Mesenchymal stem cell (in vitro differentiated cells and primary cell): Measurements from ENCODE around the gene UQCRH.
"Not testable (repeated sequence)": the region's sequence is repeated elsewhere in the genome, so short reads cannot be mapped to it uniquely, and the experiment has no call there.

Experiments
- DNase-seq: peaks from one replicate; pipeline ENCODE4 v3.0.0-alpha.2; 2013
- H2AFZ ChIP-seq: one replicate; pipeline ENCODE4 v1.6.1; 2013; ENCODE audit warnings: low read depth, mild to moderate bottlenecking, control low read depth, inconsistent platforms, low read length, moderate library complexity
- H2AK5ac ChIP-seq: 2 replicates; pipeline ENCODE4 v1.6.1; 2013; ENCODE audit warnings: low read length, moderate library complexity, mild to moderate bottlenecking, inconsistent platforms; ENCODE audit not compliant: severe bottlenecking
- H2BK120ac ChIP-seq: one replicate; pipeline ENCODE4 v1.6.1; 2013; ENCODE audit warnings: low read depth, mild to moderate bottlenecking, inconsistent platforms, low read length, moderate library complexity
- H2BK12ac ChIP-seq, 2 experiments: one replicate each; pipeline ENCODE4 v1.6.1; 2013; ENCODE audit warnings: inconsistent platforms in 2 of 2, low read length in 2 of 2, mild to moderate bottlenecking in 2 of 2, moderate library complexity in 2 of 2, control low read depth in 1 of 2
- H2BK15ac ChIP-seq: one replicate; pipeline ENCODE4 v1.6.1; 2013; ENCODE audit warnings: mild to moderate bottlenecking, low read depth, inconsistent platforms; ENCODE audit not compliant: poor library complexity, severe bottlenecking
- H2BK5ac ChIP-seq: 2 replicates; pipeline ENCODE4 v1.6.1; 2013; ENCODE audit warnings: low read depth, mild to moderate bottlenecking, low read length, control low read depth, inconsistent platforms; ENCODE audit not compliant: poor library complexity, severe bottlenecking
- H3K14ac ChIP-seq, 2 experiments: one replicate each; pipeline ENCODE4 v1.6.1; 2013; ENCODE audit warnings: inconsistent platforms in 2 of 2, low read length in 2 of 2, control low read depth in 1 of 2, mild to moderate bottlenecking in 1 of 2, moderate library complexity in 1 of 2
- H3K18ac ChIP-seq, 2 experiments: one replicate each; pipeline ENCODE4 v1.6.1; 2013; ENCODE audit warnings: inconsistent platforms in 2 of 2, low read length in 2 of 2, control low read depth in 1 of 2, low read depth in 1 of 2, mild to moderate bottlenecking in 1 of 2
- H3K23ac ChIP-seq, 2 experiments: one replicate each; pipeline ENCODE4 v1.6.1; 2013; ENCODE audit warnings: inconsistent platforms in 2 of 2, low read length in 2 of 2, mild to moderate bottlenecking in 2 of 2, moderate library complexity in 2 of 2, control low read depth in 1 of 2
- H3K27ac ChIP-seq: 2 replicates; pipeline ENCODE4 v1.5.1; 2013; ENCODE audit warnings: mild to moderate bottlenecking, moderate library complexity, low read length, control low read depth, inconsistent platforms; ENCODE audit not compliant: poor library complexity, severe bottlenecking
- H3K27me3 ChIP-seq, 2 experiments: 2 replicates each; pipeline versions ENCODE4 v1.6.1 to v1.7.0; 2013; ENCODE audit warnings: low read length in 2 of 2, mild to moderate bottlenecking in 2 of 2, moderate library complexity in 2 of 2, control low read depth in 1 of 2, inconsistent platforms in 1 of 2; ENCODE audit not compliant: control insufficient read depth in 1 of 2, insufficient read depth in 1 of 2
- H3K36me3 ChIP-seq, 2 experiments: 2 replicates each; pipeline versions ENCODE4 v1.6.1 to v1.7.0; 2013; ENCODE audit warnings: low read length in 2 of 2, control low read depth in 1 of 2, inconsistent platforms in 1 of 2, low read depth in 1 of 2, mild to moderate bottlenecking in 1 of 2; ENCODE audit not compliant: insufficient read depth in 2 of 2, control insufficient read depth in 1 of 2
- H3K4ac ChIP-seq, 2 experiments: one replicate each; pipeline ENCODE4 v1.6.1; 2013; ENCODE audit warnings: inconsistent platforms in 2 of 2, low read length in 2 of 2, mild to moderate bottlenecking in 2 of 2, moderate library complexity in 2 of 2, control low read depth in 1 of 2, low read depth in 1 of 2
- H3K4me1 ChIP-seq: 2 replicates; pipeline ENCODE4 v1.6.1; 2013; ENCODE audit warnings: low read depth, low read length, control low read depth; ENCODE audit not compliant: control insufficient read depth, insufficient read depth
- H3K4me2 ChIP-seq: 2 replicates; pipeline ENCODE4 v1.6.1; 2013; ENCODE audit warnings: low read length, mild to moderate bottlenecking, inconsistent platforms; ENCODE audit not compliant: poor library complexity, severe bottlenecking
- H3K4me3 ChIP-seq, 2 experiments: 2 replicates each; pipeline versions ENCODE4 v1.5.1 to v1.7.0; 2013; ENCODE audit warnings: low read length in 2 of 2, mild to moderate bottlenecking in 2 of 2, control low read depth in 1 of 2, low read depth in 1 of 2; ENCODE audit not compliant: insufficient read depth in 1 of 2
- H3K79me1 ChIP-seq: replicated peaks from 2 replicates; pipeline ENCODE4 v1.6.1; 2013; ENCODE audit warnings: mild to moderate bottlenecking, control low read depth, low read length, inconsistent platforms; ENCODE audit not compliant: poor library complexity, severe bottlenecking
- H3K9ac ChIP-seq: 2 replicates; pipeline ENCODE4 v1.7.0; 2013; ENCODE audit warnings: mild to moderate bottlenecking, low read length, moderate library complexity
- H3K9me3 ChIP-seq: 2 replicates; pipeline ENCODE4 v1.7.0; 2013; ENCODE audit warnings: mild to moderate bottlenecking, low read length; ENCODE audit not compliant: control insufficient read depth
- H4K8ac ChIP-seq: one replicate; pipeline ENCODE4 v1.6.1; 2013; ENCODE audit warnings: inconsistent platforms, mild to moderate bottlenecking, low read length, moderate library complexity
- H4K91ac ChIP-seq: one replicate; pipeline ENCODE4 v1.6.1; 2013; ENCODE audit warnings: mild to moderate bottlenecking, low read length, inconsistent platforms
- WGBS: methylation state at CpG from one replicate; pipeline ENCODE4 v1.1.7; 2013; ENCODE audit warnings: mixed read lengths; 5-methylcytosine and 5-hydroxymethylcytosine counted together

The UQCRH gene

GRCh38 chr1:46345281-46345680 is 41.8 kb downstream of the UQCRH start:
- Histone ChIP-seq H2BK15ac (no peak overlapping the region), H3K9me3 (no peaks in the 10 kb centered on the region), H2AFZ (no peak overlapping the region), H2AK5ac (no peak overlapping the region), H3K36me3 (peaks cover 50 to 59% of the 10 kb centered on the region in 2 experiments), H3K4me1 (peaks cover 15% of the 10 kb centered on the region), H3K4me3 (no peak overlapping the region), H3K18ac (no peak overlapping the region), H3K9ac (no peak overlapping the region), H2BK5ac (no peak overlapping the region), H3K27me3 (no peaks in the 10 kb centered on the region), H4K8ac (no peak overlapping the region), H3K14ac (no peak overlapping the region), H3K27ac (no peak overlapping the region), H3K23ac (no peak overlapping the region), H3K4ac (no peak overlapping the region), H2BK120ac (no peak overlapping the region), H2BK12ac (no peak overlapping the region), H3K4me2 (no peak overlapping the region), H4K91ac (no peak overlapping the region), H3K79me1 (peaks cover 41% of the 10 kb centered on the region)
- DNase-seq = no peak

GRCh38 chr1:46352363-46352762 is 48.9 kb downstream of the UQCRH start:
- no peaks in the 10 kb centered on the region for H3K9me3 ChIP-seq
- no peak overlapping the region for H2BK5ac ChIP-seq
- no peak overlapping the region for H2BK15ac ChIP-seq
- no peak overlapping the region for H3K23ac ChIP-seq
- H3K27ac ChIP-seq = no peak overlapping the region
- H3K4me2 ChIP-seq = no peak overlapping the region
- no peak overlapping the region for H4K91ac ChIP-seq
- H3K27me3 ChIP-seq = no peaks in the 10 kb centered on the region
- H2AFZ ChIP-seq = no peak overlapping the region
- H3K4me1 ChIP-seq = no peaks in the 10 kb centered on the region
- no peak overlapping the region for H3K4me3 ChIP-seq
- H3K4ac ChIP-seq = no peak overlapping the region
- H3K9ac ChIP-seq = no peak overlapping the region
- H2BK12ac ChIP-seq = no peak overlapping the region
- H2BK120ac ChIP-seq = no peak overlapping the region
- no peak for DNase-seq
- H4K8ac ChIP-seq = no peak overlapping the region
- WGBS = 98% methylated on average over 1 of the region's 2 CpGs
- peaks cover 40 to 67% of the 10 kb centered on the region in 2 experiments for H3K36me3 ChIP-seq
- no peak overlapping the region for H3K14ac ChIP-seq
- H3K79me1 ChIP-seq = peaks cover 18% of the 10 kb centered on the region
- no peak overlapping the region for H2AK5ac ChIP-seq
- H3K18ac ChIP-seq = no peak overlapping the region

DNA sequence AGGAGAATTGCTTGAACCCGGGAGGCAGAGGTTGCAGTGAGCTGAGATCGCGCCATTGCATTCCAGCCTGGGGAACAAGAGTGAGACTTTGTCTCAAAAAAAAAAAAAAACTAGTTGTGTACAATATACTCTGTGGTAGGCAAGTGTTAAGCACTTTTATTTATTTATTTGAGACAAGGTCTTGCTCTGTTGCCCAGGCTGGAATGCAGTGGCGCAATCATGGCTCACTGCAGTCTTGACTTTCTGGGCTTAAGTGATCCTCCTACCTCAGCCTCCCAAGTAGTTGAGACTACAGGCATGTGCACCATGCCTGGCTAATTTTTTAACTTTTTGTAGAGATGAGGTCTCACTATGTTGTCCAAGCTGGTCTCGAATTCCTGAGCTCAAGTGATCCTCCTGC is 52.4 kb downstream of the UQCRH start:
- H2BK12ac ChIP-seq, H4K8ac ChIP-seq, H2AK5ac ChIP-seq, DNase-seq, H2BK5ac ChIP-seq, H3K27ac ChIP-seq, H3K4ac ChIP-seq, H2BK15ac ChIP-seq, H4K91ac ChIP-seq, H3K18ac ChIP-seq, H3K27me3 ChIP-seq, H3K14ac ChIP-seq, H2AFZ ChIP-seq, H3K9ac ChIP-seq, H3K4me3 ChIP-seq, H2BK120ac ChIP-seq, H3K9me3 ChIP-seq, H3K4me2 ChIP-seq, H3K4me1 ChIP-seq, H3K23ac ChIP-seq: not testable (repeated sequence)
- Histone ChIP-seq H3K79me1 (peaks cover 17% of the 10 kb centered on the region), H3K36me3 (peaks cover 35 to 70% of the 10 kb centered on the region in 2 experiments)
- 75% methylated on average over 5 of the region's 5 CpGs for WGBS

GRCh38 chr1:46362158-46362557 is 58.7 kb downstream of the UQCRH start:
- Histone ChIP-seq H3K23ac (no peak overlapping the region), H2AK5ac (no peak overlapping the region)
- WGBS = 99% methylated on average over 3 of the region's 3 CpGs

More at GRCh38 chr1:46362158-46362557, 58.7 kb downstream of the UQCRH start:
- Histone ChIP-seq H2BK5ac (no peak overlapping the region), H2BK12ac (no peak overlapping the region), H3K4ac (no peak overlapping the region), H3K4me3 (no peak overlapping the region), H3K79me1 (peaks cover 14% of the 10 kb centered on the region), H3K9ac (no peak overlapping the region), H2BK120ac (no peak overlapping the region), H3K9me3 (no peaks in the 10 kb centered on the region), H3K4me2 (no peak overlapping the region), H3K4me1 (peaks cover 1% of the 10 kb centered on the region), H2AFZ (no peak overlapping the region), H3K14ac (no peak overlapping the region), H3K27ac (no peak overlapping the region), H4K8ac (no peak overlapping the region), H4K91ac (no peak overlapping the region), H3K36me3 (peaks cover 31 to 68% of the 10 kb centered on the region in 2 experiments), H3K27me3 (no peaks in the 10 kb centered on the region), H2BK15ac (no peak overlapping the region), H3K18ac (no peak overlapping the region)
- DNase-seq = no peak
